IPS-18a (cell line): Measurements from ENCODE around the gene IP6K1.
"Not testable (repeated sequence)": the region's sequence is repeated elsewhere in the genome, so short reads cannot be mapped to it uniquely, and the experiment has no call there.

ENCODE experiments used
- H3K27ac ChIP-seq: one replicate; pipeline ENCODE4 v1.5.1; 2013; ENCODE audit warnings: low read length
- H3K27me3 ChIP-seq: one replicate; pipeline ENCODE4 v1.6.1; 2013; ENCODE audit warnings: mild to moderate bottlenecking, low read length; ENCODE audit not compliant: control insufficient read depth, insufficient read depth
- H3K36me3 ChIP-seq: one replicate; pipeline ENCODE4 v1.6.1; 2013; ENCODE audit warnings: low read depth, low read length; ENCODE audit not compliant: control insufficient read depth
- H3K4me1 ChIP-seq: one replicate; pipeline ENCODE4 v1.6.1; 2013; ENCODE audit warnings: low read depth, low read length; ENCODE audit not compliant: control insufficient read depth
- H3K4me3 ChIP-seq: one replicate; pipeline ENCODE4 v1.5.1; 2013; ENCODE audit warnings: low read length
- H3K9ac ChIP-seq: one replicate; pipeline ENCODE4 v1.6.1; 2013; ENCODE audit warnings: mild to moderate bottlenecking, low read length, moderate library complexity
- H3K9me3 ChIP-seq: one replicate; pipeline ENCODE4 v1.6.1; 2013; ENCODE audit warnings: low read depth, low read length; ENCODE audit not compliant: control insufficient read depth

The IP6K1 gene

DNA sequence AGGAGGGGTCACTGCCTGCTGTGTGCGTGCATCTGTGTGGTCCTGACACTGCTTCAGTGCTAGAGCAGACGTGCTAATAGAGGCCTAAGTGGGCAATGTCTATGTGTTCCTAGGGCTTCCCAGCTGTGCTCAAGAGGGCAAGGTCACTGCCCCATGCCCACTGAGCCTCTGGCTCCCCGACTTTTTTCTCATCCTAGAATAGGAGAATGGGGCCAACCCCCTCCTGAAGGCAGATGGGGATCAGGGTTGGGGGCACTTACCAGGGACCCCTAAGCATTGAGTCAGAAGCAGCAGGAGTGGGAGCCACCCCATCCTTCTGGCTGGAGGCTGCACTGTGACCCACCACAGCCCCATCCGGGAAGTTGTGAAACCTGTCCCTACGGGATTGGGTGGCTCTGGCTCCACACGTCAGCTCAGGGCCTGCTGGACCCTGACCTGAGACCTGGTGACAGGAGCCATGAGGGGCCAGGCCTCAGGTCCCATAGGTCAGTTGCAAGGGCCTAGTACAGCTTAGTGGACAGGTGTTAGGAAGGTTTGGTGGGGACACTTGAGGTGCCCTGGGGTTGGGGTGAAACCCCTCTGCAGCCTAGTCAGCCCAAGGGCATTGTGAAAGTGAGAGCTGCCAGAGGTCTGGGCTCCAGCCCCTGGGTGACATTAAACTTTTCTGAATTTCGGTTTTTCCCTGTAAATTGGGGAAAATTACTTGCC is 97.8 kb downstream of the IP6K1 start:
- peak overlapping the region; percentile 82 for H3K9ac ChIP-seq
- H3K4me3 ChIP-seq, result peak overlapping the region; percentile 96
- not testable (repeated sequence) for H3K4me1 ChIP-seq, H3K27ac ChIP-seq, H3K9me3 ChIP-seq, H3K27me3 ChIP-seq, H3K36me3 ChIP-seq

DNA sequence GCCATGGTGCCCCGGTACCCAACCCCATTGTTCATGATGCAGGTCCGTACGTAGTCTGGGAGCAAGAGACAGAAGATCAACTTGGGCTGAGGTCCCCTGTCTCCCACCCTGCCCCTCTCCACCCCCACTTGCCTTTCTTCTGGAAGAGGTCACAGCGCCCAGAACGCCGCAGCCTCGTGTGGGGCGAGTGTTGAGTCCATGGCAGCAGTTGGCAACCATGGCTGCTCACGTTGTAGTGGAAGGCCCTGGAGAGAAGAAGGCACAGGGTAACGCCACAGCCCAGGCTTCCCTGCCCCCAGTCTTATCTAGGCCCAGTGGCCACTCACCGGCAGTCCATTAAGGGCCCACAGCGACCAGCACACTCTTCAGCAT is 98.9 kb downstream of the IP6K1 start:
- H3K4me1 ChIP-seq, H3K27ac ChIP-seq, H3K27me3 ChIP-seq, H3K9me3 ChIP-seq, H3K9ac ChIP-seq: not testable (repeated sequence)
- Histone ChIP-seq H3K4me3 (peak overlapping the region; percentile 75), H3K36me3 (peaks cover 14% of the 10 kb centered on the region)

DNA sequence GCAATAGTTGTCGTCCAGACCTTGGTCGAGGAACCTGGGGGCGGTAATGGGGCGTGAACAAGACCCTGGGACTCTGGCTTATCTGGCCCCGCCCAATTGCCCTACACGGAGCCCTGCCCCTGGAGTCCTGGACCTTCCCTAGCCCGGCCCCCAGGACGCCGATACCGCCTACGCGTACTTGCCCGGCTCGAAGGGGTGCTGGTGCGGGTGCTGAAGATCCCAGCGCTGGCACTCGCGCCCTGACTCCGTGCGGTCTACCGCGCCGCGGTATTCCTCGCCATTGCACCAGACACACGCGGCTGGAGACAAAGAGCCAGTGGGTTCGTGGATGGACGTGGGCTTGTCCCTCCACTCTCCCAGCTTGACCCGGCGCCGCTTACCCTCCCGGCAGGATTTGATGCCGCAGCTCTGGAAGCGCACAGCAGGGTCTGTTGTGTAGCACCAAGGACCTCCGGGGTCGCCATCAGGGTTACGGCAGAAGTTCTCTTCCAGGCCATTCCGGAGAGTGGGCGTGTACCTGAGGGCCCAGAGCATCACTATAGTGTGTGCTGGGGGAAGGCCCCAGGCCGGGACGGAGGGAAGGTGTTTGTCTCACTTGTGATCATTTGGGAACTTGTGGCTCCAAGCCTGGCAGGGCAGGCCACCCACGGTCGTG is 99.4 kb downstream of the IP6K1 start:
- Histone ChIP-seq H3K9ac (peak overlapping the region; percentile 50), H3K27ac (peak overlapping the region; percentile 59), H3K36me3 (peaks cover 19% of the 10 kb centered on the region), H3K4me3 (peak overlapping the region; percentile 75)
- H3K27me3 ChIP-seq, H3K4me1 ChIP-seq, H3K9me3 ChIP-seq: not testable (repeated sequence)

DNA sequence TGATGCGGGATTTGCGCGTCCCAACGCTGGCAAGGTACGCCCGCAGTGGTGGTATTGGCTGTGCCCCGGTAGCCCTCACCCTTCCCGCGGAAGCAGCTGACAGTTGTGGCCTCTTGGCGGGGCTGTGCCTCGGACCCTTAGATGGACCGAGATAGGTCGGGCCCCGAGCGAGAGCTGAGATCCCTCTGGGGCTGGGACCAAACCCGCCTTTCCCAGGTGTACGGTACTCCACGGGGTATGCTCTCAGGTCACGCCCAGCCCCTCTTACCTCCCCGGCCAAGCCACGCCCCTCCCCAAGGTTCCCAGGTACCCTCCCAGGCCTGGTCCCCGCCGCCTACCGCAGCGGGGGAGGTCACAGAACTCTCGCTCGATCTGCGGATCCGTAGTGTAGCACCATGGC is 100.0 kb downstream of the IP6K1 start:
- Histone ChIP-seq H3K36me3 (peaks cover 24% of the 10 kb centered on the region), H3K4me3 (peak overlapping the region; percentile 75)
- H3K9me3 ChIP-seq, H3K27me3 ChIP-seq, H3K27ac ChIP-seq, H3K9ac ChIP-seq, H3K4me1 ChIP-seq: not testable (repeated sequence)

DNA sequence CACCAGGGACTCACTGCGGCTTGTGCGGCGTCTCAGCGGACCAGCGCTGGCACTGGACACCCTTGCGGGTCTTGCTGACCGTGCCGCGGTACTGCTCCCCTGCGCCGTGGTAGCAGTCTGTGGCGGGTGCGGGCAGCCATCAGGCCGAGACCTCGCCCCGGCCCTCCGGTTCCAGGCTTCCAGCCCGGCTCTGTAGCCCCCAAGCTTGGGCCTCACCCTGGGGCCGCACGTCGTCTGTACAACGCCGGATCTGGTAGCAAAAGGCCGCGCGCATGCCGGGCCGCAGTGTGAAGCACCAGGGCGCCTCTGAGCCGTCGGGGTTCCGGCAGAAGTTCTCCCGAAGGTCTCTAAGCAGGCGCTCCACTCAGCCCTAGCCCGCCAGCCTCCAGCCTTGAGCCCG is 100.5 kb downstream of the IP6K1 start:
- not testable (repeated sequence) for H3K4me3 ChIP-seq

DNA sequence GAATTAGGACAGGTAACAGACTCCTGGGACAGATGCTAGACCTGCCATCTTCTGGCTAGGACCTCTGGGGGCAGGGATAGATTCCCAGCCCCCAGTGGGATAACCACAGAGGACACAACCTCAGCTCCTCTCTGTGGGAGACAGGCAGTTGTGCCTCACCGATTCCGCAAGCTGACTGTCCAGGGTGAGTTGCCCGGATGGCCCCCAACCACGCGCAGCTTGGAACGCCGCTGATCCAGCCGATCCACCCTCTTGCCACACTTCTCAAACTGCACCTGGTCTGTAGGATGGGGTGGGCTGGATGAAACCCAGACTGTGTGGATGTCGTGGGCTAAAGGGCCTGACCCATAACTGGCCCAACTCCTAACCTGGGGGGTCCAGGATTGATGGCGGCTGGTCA is 101.2 kb downstream of the IP6K1 start:
- not testable (repeated sequence) for H3K4me3 ChIP-seq, H3K27ac ChIP-seq, H3K9me3 ChIP-seq, H3K4me1 ChIP-seq, H3K27me3 ChIP-seq, H3K9ac ChIP-seq
- peaks cover 32% of the 10 kb centered on the region for H3K36me3 ChIP-seq

More for the DNA sequence above, 100.5 kb downstream of the IP6K1 start:
- peaks cover 25% of the 10 kb centered on the region for H3K36me3 ChIP-seq
- not testable (repeated sequence) for H3K27ac ChIP-seq, H3K27me3 ChIP-seq, H3K9me3 ChIP-seq, H3K4me1 ChIP-seq, H3K9ac ChIP-seq

DNA sequence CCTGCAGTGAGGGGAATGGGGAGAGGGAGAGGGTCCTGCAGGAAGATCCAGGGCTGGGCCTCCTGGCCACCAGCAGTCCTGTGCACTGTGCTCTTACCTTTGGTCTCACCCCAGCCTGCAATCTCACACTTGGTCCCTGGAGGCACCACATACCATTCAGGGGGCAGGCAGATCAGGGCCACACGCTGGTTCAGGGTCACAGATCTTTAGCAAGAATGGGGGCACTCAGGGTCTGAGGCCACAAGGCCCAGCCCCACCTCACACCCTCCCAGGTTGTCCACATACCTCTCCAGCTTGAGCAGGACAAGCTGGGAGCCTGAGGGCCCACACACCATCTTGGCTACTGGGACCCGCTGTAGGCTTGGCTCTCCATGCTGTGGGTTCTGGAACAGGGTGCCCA is 101.9 kb downstream of the IP6K1 start:
- H3K27me3 ChIP-seq, H3K4me3 ChIP-seq, H3K9ac ChIP-seq, H3K9me3 ChIP-seq, H3K27ac ChIP-seq, H3K4me1 ChIP-seq: not testable (repeated sequence)
- H3K36me3 ChIP-seq, result peaks cover 39% of the 10 kb centered on the region

DNA sequence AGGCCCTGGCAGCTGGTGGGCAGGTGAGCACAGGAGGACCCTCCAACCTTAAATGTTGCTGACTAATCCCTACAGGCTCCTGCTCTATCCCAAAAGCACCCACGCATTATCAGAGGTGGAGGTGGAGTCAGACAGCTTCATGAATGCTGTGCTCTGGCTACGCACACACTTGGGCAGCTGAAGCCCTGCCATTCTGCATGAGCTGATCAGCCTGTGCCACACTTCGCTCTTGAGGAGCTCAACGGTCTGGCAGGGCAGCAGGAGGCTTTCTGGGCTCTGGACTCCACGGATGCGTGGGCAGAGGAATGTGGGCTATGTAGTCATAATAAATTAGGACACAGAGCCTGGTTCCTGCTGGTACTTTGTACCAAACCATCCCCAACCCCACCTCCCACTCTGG is 103.2 kb downstream of the IP6K1 start:
- no peak overlapping the region for H3K27ac ChIP-seq
- no peaks in the 10 kb centered on the region for H3K4me1 ChIP-seq
- peaks cover 51% of the 10 kb centered on the region for H3K36me3 ChIP-seq
- no peaks in the 10 kb centered on the region for H3K9me3 ChIP-seq
- H3K27me3 ChIP-seq, result no peaks in the 10 kb centered on the region
- no peak overlapping the region for H3K4me3 ChIP-seq
- H3K9ac ChIP-seq, result no peak overlapping the region

DNA sequence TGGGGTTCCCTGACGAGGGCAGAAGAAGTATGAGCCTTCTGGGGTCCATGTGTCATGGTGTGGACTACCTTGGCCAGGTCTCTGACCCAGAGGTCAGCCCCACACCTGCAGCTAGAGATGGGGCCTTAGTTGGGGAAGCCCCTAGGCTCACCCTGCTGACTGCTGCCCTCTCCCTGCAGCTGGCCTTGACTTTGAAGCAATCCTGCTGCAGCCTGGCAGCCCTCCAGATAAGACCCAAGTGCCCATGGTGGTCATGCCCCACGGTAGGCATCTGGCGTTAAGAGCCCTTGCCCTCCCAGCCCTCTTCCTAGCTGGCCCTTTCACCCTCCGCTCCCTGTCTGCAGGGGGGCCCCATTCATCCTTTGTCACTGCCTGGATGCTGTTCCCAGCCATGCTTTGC is 104.8 kb downstream of the IP6K1 start:
- Histone ChIP-seq H3K4me1 (no peaks in the 10 kb centered on the region), H3K27ac (no peak overlapping the region), H3K9me3 (no peaks in the 10 kb centered on the region), H3K36me3 (peaks cover 67% of the 10 kb centered on the region), H3K27me3 (no peaks in the 10 kb centered on the region), H3K4me3 (no peak overlapping the region), H3K9ac (no peak overlapping the region)

DNA sequence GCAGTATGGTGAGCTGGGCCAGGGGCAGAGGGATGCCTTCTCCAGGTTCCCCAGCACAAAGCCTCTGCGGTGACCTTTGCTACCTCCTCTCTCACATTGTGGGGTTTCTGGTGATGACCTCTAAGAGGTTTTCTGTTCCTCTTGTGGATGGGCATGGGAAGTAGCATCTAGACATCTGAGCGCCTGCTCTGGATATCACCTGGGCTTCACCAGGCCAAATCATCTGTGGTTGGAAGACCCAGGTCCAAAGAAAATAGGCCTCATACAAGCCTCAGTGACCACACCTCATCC is 105.2 kb downstream of the IP6K1 start:
- no peaks in the 10 kb centered on the region for H3K4me1 ChIP-seq
- no peaks in the 10 kb centered on the region for H3K9me3 ChIP-seq
- H3K36me3 ChIP-seq, result peaks cover 71% of the 10 kb centered on the region
- no peak overlapping the region for H3K27ac ChIP-seq
- no peak overlapping the region for H3K9ac ChIP-seq
- H3K4me3 ChIP-seq, result no peak overlapping the region
- H3K27me3 ChIP-seq, result no peaks in the 10 kb centered on the region

DNA sequence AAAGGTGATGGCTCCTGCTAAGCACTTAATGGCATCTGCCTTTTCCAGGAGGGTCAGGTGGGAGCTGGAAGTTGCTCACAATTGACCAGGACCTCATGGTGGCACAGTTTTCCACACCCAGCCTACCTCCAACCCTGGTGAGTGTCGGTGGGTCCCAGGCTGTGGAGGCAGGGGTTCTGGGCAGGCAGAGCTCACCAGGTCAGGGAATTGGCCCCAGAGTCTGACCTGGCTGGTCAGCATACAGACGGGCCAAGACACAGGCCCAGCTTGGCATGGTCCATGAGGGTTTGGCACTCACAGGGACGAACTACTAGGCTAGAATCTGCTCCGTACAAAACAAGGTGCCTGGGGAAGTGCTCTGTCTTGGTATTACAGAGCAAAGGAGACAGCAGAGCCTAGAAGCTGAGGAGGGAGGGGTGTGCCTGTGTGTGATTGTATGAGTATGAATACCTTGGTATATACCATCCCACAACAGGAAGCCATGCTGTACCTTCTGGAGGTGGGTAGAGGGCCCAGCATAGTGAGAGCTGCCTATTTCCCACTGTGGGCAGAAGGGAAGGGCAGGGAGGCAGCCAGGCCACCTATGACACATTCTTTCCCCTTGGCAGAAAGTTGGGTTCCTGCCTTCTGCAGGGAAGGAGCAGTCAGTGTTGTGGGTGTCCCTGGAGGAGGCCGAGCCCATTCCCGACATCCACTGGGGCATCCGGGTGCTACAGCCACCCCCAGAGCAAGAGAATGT is 105.7 kb downstream of the IP6K1 start:
- H3K4me3 ChIP-seq, result no peak overlapping the region
- H3K4me1 ChIP-seq, result no peaks in the 10 kb centered on the region
- no peak overlapping the region for H3K27ac ChIP-seq
- H3K9me3 ChIP-seq, result no peaks in the 10 kb centered on the region
- no peaks in the 10 kb centered on the region for H3K27me3 ChIP-seq
- no peak overlapping the region for H3K9ac ChIP-seq
- H3K36me3 ChIP-seq, result peaks cover 73% of the 10 kb centered on the region

DNA sequence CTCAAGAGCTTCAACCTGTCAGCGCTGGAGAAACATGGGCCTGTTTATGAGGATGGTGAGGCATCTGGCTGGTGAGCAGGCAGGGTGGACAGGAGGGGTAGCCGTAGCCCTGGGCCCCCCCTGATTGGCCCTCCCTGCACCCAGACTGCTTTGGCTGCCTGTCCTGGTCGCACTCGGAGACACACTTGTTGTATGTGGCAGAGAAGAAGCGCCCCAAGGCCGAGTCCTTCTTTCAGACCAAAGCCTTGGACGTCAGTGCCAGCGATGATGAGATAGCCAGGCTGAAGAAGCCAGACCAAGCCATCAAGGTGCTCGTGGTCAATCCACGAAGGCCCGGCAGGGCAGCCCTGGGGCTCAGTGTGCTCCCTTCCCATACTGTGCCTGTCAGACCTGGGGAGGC is 110.4 kb downstream of the IP6K1 start:
- no peaks in the 10 kb centered on the region for H3K27me3 ChIP-seq
- peaks cover 49% of the 10 kb centered on the region for H3K36me3 ChIP-seq
- no peaks in the 10 kb centered on the region for H3K9me3 ChIP-seq
- H3K27ac ChIP-seq, result no peak overlapping the region
- H3K4me1 ChIP-seq, result no peaks in the 10 kb centered on the region
- no peak overlapping the region for H3K4me3 ChIP-seq
- no peak overlapping the region for H3K9ac ChIP-seq
